ENCODE measurements around the gene NHLRC4.
A peak's percentile ranks its signal among the peaks of the same experiment; 100 is the strongest.

The NHLRC4 gene

GRCh38 chr16:578870-579405 is 12.1 kb downstream of the NHLRC4 start:
- TF ChIP-seq ZFP30 (CRISPR knock-in tag; IDR thresholded peaks at IDR 0.05) (no peak), TOX (CRISPR knock-in tag; IDR thresholded peaks at IDR 0.05; ENCODE audit: borderline replicate concordance) (no peak), GLIS3 (CRISPR knock-in tag; IDR thresholded peaks at IDR 0.05) (no peak), BACH2 (CRISPR knock-in tag; IDR thresholded peaks at IDR 0.05; ENCODE audit: borderline replicate concordance) (no peak), ZNF70 (CRISPR knock-in tag; IDR thresholded peaks at IDR 0.05) (no peak), TSHZ2 (CRISPR knock-in tag; IDR thresholded peaks at IDR 0.05) (no peak), OSR1 (CRISPR knock-in tag; IDR thresholded peaks at IDR 0.05) (no peak), ESRRG (CRISPR knock-in tag; IDR thresholded peaks at IDR 0.05) (no peak), ZNF8 (CRISPR knock-in tag; IDR thresholded peaks at IDR 0.05) (no peak), ZFP3 (CRISPR knock-in tag; IDR thresholded peaks at IDR 0.05) (no peak), RARB (CRISPR knock-in tag; IDR thresholded peaks at IDR 0.05) (no peak), POU6F1 (CRISPR knock-in tag; IDR thresholded peaks at IDR 0.05; ENCODE audit: borderline replicate concordance, low read depth) (no peak), CSRNP3 (CRISPR knock-in tag; IDR thresholded peaks at IDR 0.05) (no peak), CSDC2 (CRISPR knock-in tag; IDR thresholded peaks at IDR 0.05) (no peak)
- peak; percentile 55 for ATAC-seq

GRCh38 chr16:580141-580945 is 13.5 kb downstream of the NHLRC4 start:
- TF ChIP-seq ZFP3 (CRISPR knock-in tag; IDR thresholded peaks at IDR 0.05), result no peak
- no peak for TF ChIP-seq BACH2 (CRISPR knock-in tag; IDR thresholded peaks at IDR 0.05; ENCODE audit: borderline replicate concordance)
- TF ChIP-seq OSR1 (CRISPR knock-in tag; IDR thresholded peaks at IDR 0.05), result no peak
- no peak for TF ChIP-seq SNAI2 (CRISPR knock-in tag; IDR thresholded peaks at IDR 0.05)
- no peak for ATAC-seq

- ATAC-seq, result no peak
- no peak for TF ChIP-seq ARNTL (CRISPR knock-in tag; IDR thresholded peaks at IDR 0.05; ENCODE audit: borderline replicate concordance, low read depth)
- TF ChIP-seq TSHZ2 (CRISPR knock-in tag; IDR thresholded peaks at IDR 0.05), result no peak
- no peak for TF ChIP-seq CREB5 (CRISPR knock-in tag; IDR thresholded peaks at IDR 0.05; ENCODE audit: low read depth)
- no peak for TF ChIP-seq RARB (CRISPR knock-in tag; IDR thresholded peaks at IDR 0.05)
- TF ChIP-seq POU6F1 (CRISPR knock-in tag; IDR thresholded peaks at IDR 0.05; ENCODE audit: borderline replicate concordance, low read depth), result no peak
- no peak for TF ChIP-seq OSR1 (CRISPR knock-in tag; IDR thresholded peaks at IDR 0.05)
- TF ChIP-seq BACH2 (CRISPR knock-in tag; IDR thresholded peaks at IDR 0.05; ENCODE audit: borderline replicate concordance), result no peak
- no peak for TF ChIP-seq PPARA (CRISPR knock-in tag; IDR thresholded peaks at IDR 0.05; ENCODE audit: borderline replicate concordance)
- TF ChIP-seq ZFP30 (CRISPR knock-in tag; IDR thresholded peaks at IDR 0.05), result no peak
- TF ChIP-seq ZFP3 (CRISPR knock-in tag; IDR thresholded peaks at IDR 0.05), result no peak
- TF ChIP-seq CSRNP3 (CRISPR knock-in tag; IDR thresholded peaks at IDR 0.05), result no peak
- no peak for TF ChIP-seq TOX (CRISPR knock-in tag; IDR thresholded peaks at IDR 0.05; ENCODE audit: borderline replicate concordance)
- TF ChIP-seq ZNF8 (CRISPR knock-in tag; IDR thresholded peaks at IDR 0.05), result no peak
These were observed 14.2 kb downstream of the NHLRC4 start for GRCh38 chr16:580946-581498.

All from SK-N-SH treated with all-trans-retinoic acid at 6 μM for 48 hours (cell line).